ENCODE data around the gene NDUFAF7.

- TF ChIP-seq, protein P1, sequence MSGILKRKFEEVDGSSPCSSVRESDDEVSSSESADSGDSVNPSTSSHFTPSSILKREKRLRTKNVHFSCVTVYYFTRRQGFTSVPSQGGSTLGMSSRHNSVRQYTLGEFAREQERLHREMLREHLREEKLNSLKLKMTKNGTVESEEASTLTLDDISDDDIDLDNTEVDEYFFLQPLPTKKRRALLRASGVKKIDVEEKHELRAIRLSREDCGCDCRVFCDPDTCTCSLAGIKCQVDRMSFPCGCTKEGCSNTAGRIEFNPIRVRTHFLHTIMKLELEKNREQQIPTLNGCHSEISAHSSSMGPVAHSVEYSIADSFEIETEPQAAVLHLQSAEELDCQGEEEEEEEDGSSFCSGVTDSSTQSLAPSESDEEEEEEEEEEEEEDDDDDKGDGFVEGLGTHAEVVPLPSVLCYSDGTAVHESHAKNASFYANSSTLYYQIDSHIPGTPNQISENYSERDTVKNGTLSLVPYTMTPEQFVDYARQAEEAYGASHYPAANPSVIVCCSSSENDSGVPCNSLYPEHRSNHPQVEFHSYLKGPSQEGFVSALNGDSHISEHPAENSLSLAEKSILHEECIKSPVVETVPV (CRISPR knock-in tag; IDR thresholded peaks at IDR 0.05): no peak
- TF ChIP-seq, protein P2, sequence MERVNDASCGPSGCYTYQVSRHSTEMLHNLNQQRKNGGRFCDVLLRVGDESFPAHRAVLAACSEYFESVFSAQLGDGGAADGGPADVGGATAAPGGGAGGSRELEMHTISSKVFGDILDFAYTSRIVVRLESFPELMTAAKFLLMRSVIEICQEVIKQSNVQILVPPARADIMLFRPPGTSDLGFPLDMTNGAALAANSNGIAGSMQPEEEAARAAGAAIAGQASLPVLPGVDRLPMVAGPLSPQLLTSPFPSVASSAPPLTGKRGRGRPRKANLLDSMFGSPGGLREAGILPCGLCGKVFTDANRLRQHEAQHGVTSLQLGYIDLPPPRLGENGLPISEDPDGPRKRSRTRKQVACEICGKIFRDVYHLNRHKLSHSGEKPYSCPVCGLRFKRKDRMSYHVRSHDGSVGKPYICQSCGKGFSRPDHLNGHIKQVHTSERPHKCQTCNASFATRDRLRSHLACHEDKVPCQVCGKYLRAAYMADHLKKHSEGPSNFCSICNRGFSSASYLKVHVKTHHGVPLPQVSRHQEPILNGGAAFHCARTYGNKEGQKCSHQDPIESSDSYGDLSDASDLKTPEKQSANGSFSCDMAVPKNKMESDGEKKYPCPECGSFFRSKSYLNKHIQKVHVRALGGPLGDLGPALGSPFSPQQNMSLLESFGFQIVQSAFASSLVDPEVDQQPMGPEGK (CRISPR knock-in tag; IDR thresholded peaks at IDR 0.05; ENCODE audit: borderline replicate concordance): no peak
- TF ChIP-seq ZNF70 (CRISPR knock-in tag; IDR thresholded peaks at IDR 0.05): no peak
- no peak for TF ChIP-seq ZFP3 (CRISPR knock-in tag; IDR thresholded peaks at IDR 0.05)
- TF ChIP-seq, protein P3, sequence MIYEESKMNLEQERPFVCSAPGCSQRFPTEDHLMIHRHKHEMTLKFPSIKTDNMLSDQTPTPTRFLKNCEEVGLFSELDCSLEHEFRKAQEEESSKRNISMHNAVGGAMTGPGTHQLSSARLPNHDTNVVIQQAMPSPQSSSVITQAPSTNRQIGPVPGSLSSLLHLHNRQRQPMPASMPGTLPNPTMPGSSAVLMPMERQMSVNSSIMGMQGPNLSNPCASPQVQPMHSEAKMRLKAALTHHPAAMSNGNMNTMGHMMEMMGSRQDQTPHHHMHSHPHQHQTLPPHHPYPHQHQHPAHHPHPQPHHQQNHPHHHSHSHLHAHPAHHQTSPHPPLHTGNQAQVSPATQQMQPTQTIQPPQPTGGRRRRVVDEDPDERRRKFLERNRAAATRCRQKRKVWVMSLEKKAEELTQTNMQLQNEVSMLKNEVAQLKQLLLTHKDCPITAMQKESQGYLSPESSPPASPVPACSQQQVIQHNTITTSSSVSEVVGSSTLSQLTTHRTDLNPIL (CRISPR knock-in tag; IDR thresholded peaks at IDR 0.05; ENCODE audit: low read depth): no peak
- TF ChIP-seq ISL1 (CRISPR knock-in tag; IDR thresholded peaks at IDR 0.05): no peak
- TF ChIP-seq ZFP30 (CRISPR knock-in tag; IDR thresholded peaks at IDR 0.05): no peak
- no peak for TF ChIP-seq TCF4 (CRISPR knock-in tag; IDR thresholded peaks at IDR 0.05; ENCODE audit: borderline replicate concordance)
- TF ChIP-seq RARB (CRISPR knock-in tag; IDR thresholded peaks at IDR 0.05): no peak
- TF ChIP-seq ESRRG (CRISPR knock-in tag; IDR thresholded peaks at IDR 0.05): no peak
- no peak for TF ChIP-seq PPARA (CRISPR knock-in tag; IDR thresholded peaks at IDR 0.05; ENCODE audit: borderline replicate concordance)
- no peak for TF ChIP-seq TOX (CRISPR knock-in tag; IDR thresholded peaks at IDR 0.05; ENCODE audit: borderline replicate concordance)
- no peak for TF ChIP-seq CSDC2 (CRISPR knock-in tag; IDR thresholded peaks at IDR 0.05)
- TF ChIP-seq, protein P4, sequence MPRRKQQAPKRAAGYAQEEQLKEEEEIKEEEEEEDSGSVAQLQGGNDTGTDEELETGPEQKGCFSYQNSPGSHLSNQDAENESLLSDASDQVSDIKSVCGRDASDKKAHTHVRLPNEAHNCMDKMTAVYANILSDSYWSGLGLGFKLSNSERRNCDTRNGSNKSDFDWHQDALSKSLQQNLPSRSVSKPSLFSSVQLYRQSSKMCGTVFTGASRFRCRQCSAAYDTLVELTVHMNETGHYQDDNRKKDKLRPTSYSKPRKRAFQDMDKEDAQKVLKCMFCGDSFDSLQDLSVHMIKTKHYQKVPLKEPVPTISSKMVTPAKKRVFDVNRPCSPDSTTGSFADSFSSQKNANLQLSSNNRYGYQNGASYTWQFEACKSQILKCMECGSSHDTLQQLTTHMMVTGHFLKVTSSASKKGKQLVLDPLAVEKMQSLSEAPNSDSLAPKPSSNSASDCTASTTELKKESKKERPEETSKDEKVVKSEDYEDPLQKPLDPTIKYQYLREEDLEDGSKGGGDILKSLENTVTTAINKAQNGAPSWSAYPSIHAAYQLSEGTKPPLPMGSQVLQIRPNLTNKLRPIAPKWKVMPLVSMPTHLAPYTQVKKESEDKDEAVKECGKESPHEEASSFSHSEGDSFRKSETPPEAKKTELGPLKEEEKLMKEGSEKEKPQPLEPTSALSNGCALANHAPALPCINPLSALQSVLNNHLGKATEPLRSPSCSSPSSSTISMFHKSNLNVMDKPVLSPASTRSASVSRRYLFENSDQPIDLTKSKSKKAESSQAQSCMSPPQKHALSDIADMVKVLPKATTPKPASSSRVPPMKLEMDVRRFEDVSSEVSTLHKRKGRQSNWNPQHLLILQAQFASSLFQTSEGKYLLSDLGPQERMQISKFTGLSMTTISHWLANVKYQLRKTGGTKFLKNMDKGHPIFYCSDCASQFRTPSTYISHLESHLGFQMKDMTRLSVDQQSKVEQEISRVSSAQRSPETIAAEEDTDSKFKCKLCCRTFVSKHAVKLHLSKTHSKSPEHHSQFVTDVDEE (CRISPR knock-in tag; IDR thresholded peaks at IDR 0.05): no peak
These were observed 38.9 kb upstream of the NDUFAF7 start for GRCh38 chr2:37192551-37192950.

All from SK-N-SH treated with all-trans-retinoic acid at 6 μM for 48 hours (cell line).